ENCODE results near the gene IARS1.
A peak's percentile ranks its signal among the peaks of the same experiment; 100 is the strongest.

IARS1 gene

GRCh38 chr9:92293452-92294296, at the start of gene IARS1:
Gene IARS1 (minus strand): TSS chr9:92293697. CDS start chr9:92289419, 4,278 bp downstream.
- peak; percentile 100 for DNase-seq (ENCODE audit: low read depth in 2 of 2)

- no peak for DNase-seq (ENCODE audit: low read depth in 2 of 2)
Measured at GRCh38 chr9:92342825-92343488, 49.5 kb upstream of the IARS1 start.

GRCh38 chr9:92341578-92341977, 48.1 kb upstream of the IARS1 start:
- DNase-seq (ENCODE audit: low read depth in 2 of 2) = no peak

- DNase-seq (ENCODE audit: low read depth in 2 of 2) = no peak
Measured at GRCh38 chr9:92333282-92333634, 39.8 kb upstream of the IARS1 start.

GRCh38 chr9:92332577-92333281, 39.2 kb upstream of the IARS1 start:
- DNase-seq (ENCODE audit: low read depth in 2 of 2) = no peak

- no peak for DNase-seq (ENCODE audit: low read depth in 2 of 2)
Measured at GRCh38 chr9:92328225-92328624, 34.7 kb upstream of the IARS1 start.

- no peak for DNase-seq (ENCODE audit: low read depth in 2 of 2)
Measured at GRCh38 chr9:92327283-92327850, 33.9 kb upstream of the IARS1 start.

GRCh38 chr9:92325991-92326500, 32.5 kb upstream of the IARS1 start:
- DNase-seq (ENCODE audit: low read depth in 2 of 2) = no peak

- peak; percentile 56 to 59 for DNase-seq (ENCODE audit: low read depth in 2 of 2)
Measured at GRCh38 chr9:92325269-92325990, 31.9 kb upstream of the IARS1 start, which contains the start of the genes CENPP and NOL8. Gene CENPP (plus strand): TSS chr9:92325953. Gene NOL8 (minus strand): TSS chr9:92325350. CDS start chr9:92324161, 1,189 bp downstream.

GRCh38 chr9:92324889-92325268, 31.4 kb upstream of the IARS1 start:
- DNase-seq (ENCODE audit: low read depth in 2 of 2) = no peak

- DNase-seq (ENCODE audit: low read depth in 2 of 2) = no peak
Measured at GRCh38 chr9:92324431-92324830, 30.9 kb upstream of the IARS1 start.

GRCh38 chr9:92315456-92315855, 22.0 kb upstream of the IARS1 start:
- DNase-seq (ENCODE audit: low read depth in 2 of 2) = no peak

GRCh38 chr9:92313624-92314012, 20.1 kb upstream of the IARS1 start:
- DNase-seq (ENCODE audit: low read depth in 2 of 2) = no peak

GRCh38 chr9:92312887-92313623, 19.6 kb upstream of the IARS1 start:
- no peak for DNase-seq (ENCODE audit: low read depth in 2 of 2)

- DNase-seq (ENCODE audit: low read depth in 2 of 2) = no peak
Measured at GRCh38 chr9:92310562-92310961, 17.1 kb upstream of the IARS1 start.

- DNase-seq (ENCODE audit: low read depth in 2 of 2) = no peak
Measured at GRCh38 chr9:92308893-92309292, 15.4 kb upstream of the IARS1 start.

- DNase-seq (ENCODE audit: low read depth in 2 of 2) = no peak
Measured at GRCh38 chr9:92300936-92301335, 7.4 kb upstream of the IARS1 start.

- no peak for DNase-seq (ENCODE audit: low read depth in 2 of 2)
Measured at GRCh38 chr9:92299116-92299515, 5.6 kb upstream of the IARS1 start.

- no peak for DNase-seq (ENCODE audit: low read depth in 2 of 2)
Measured at GRCh38 chr9:92298036-92298435, 4.5 kb upstream of the IARS1 start.

- no peak for DNase-seq (ENCODE audit: low read depth in 2 of 2)
Measured at GRCh38 chr9:92297611-92298010, 4.1 kb upstream of the IARS1 start.

GRCh38 chr9:92295827-92296258, 2.3 kb upstream of the IARS1 start:
- DNase-seq (ENCODE audit: low read depth in 2 of 2) = no peak

Data from stimulated activated CD8-positive, alpha-beta memory T cell treated with anti-CD3 and anti-CD28 coated beads, Interleukin-7, amount 100 ng/mL, for 1 hour (primary cell).